Common myeloid progenitor, CD34-positive (primary cell): ENCODE measurements around the gene IQCH.
"Not testable (repeated sequence)": the region's sequence is repeated elsewhere in the genome, so short reads cannot be mapped to it uniquely, and the experiment has no call there.

ENCODE experiments used
- CTCF ChIA-PET: fragments of 350-600 bp; sonication (Branson Sonifier 250); formaldehyde crosslinking; loops from one replicate; lab custom pipeline; 2021; ENCODE audit warnings: antibody characterized with exemption; lab: Charles Lee
- POLR2A ChIA-PET: fragments of 350-600 bp; sonication (Branson Sonifier 250); formaldehyde crosslinking; loops from one replicate; lab custom pipeline; 2021; ENCODE audit warnings: antibody characterized with exemption; lab: Charles Lee
- DNase-seq, 3 donors: peaks; one replicate each; pipeline versions ENCODE4 v3.0.0 to v3.0.0-alpha.2; 2013
- H3K27ac ChIP-seq, 2 experiments: 1 replicate in 1 of 2; 2 replicates in 1 of 2; pipeline ENCODE4 v1.7.0; 2013; ENCODE audit warnings: inconsistent platforms in 2 of 2, low read length in 2 of 2, mild to moderate bottlenecking in 2 of 2, low read depth in 1 of 2, moderate library complexity in 1 of 2; ENCODE audit not compliant: severe bottlenecking in 2 of 2, insufficient read depth in 1 of 2, poor library complexity in 1 of 2
- H3K27me3 ChIP-seq, 5 experiments: replicated peaks in 2 of 5; 1 replicate in 3 of 5; 2 replicates in 2 of 5; pipeline versions ENCODE4 v1.6.1 to v1.7.0; 2013; ENCODE audit warnings: low read length in 4 of 5, mild to moderate bottlenecking in 2 of 5, moderate library complexity in 2 of 5, inconsistent platforms in 1 of 5; ENCODE audit not compliant: insufficient read depth in 5 of 5, control insufficient read depth in 4 of 5
- H3K36me3 ChIP-seq, 4 experiments: 1 replicate in 2 of 4; 2 replicates in 2 of 4; pipeline versions ENCODE4 v1.6.1 to v1.7.0; 2013; ENCODE audit warnings: low read length in 3 of 4, control low read depth in 1 of 4, mild to moderate bottlenecking in 1 of 4; ENCODE audit not compliant: control insufficient read depth in 4 of 4, insufficient read depth in 4 of 4
- H3K4me1 ChIP-seq, 4 experiments: 1 replicate in 3 of 4; 2 replicates in 1 of 4; pipeline versions ENCODE4 v1.6.1 to v1.7.1; 2013; ENCODE audit warnings: low read length in 3 of 4, mild to moderate bottlenecking in 3 of 4, control low read depth in 1 of 4, inconsistent platforms in 1 of 4, moderate library complexity in 1 of 4; ENCODE audit not compliant: control insufficient read depth in 4 of 4, insufficient read depth in 4 of 4; ENCODE audit errors: control extremely low read depth in 1 of 4
- H3K4me3 ChIP-seq, 7 experiments: 1 replicate in 4 of 7; 2 replicates in 3 of 7; pipeline versions ENCODE4 v1.5.1 to v1.7.0; 2013; ENCODE audit warnings: mild to moderate bottlenecking in 7 of 7, low read length in 6 of 7, moderate library complexity in 6 of 7, inconsistent platforms in 2 of 7, low read depth in 2 of 7, control low read depth in 1 of 7; ENCODE audit not compliant: insufficient read depth in 4 of 7, control insufficient read depth in 1 of 7; ENCODE audit errors: extremely low read depth in 1 of 7
- H3K9me3 ChIP-seq, 5 experiments: 1 replicate in 4 of 5; 2 replicates in 1 of 5; pipeline versions ENCODE4 v1.6.1 to v1.7.1; 2013; ENCODE audit warnings: low read length in 4 of 5, mild to moderate bottlenecking in 2 of 5, inconsistent platforms in 1 of 5, low read depth in 1 of 5, moderate library complexity in 1 of 5; ENCODE audit not compliant: control insufficient read depth in 4 of 5, insufficient read depth in 2 of 5; ENCODE audit errors: control extremely low read depth in 1 of 5
- WGBS: methylation state at CpG from one replicate; pipeline ENCODE4 v1.1.5; 2013; ENCODE audit not compliant: insufficient coverage; 5-methylcytosine and 5-hydroxymethylcytosine counted together

Gene IQCH

DNA sequence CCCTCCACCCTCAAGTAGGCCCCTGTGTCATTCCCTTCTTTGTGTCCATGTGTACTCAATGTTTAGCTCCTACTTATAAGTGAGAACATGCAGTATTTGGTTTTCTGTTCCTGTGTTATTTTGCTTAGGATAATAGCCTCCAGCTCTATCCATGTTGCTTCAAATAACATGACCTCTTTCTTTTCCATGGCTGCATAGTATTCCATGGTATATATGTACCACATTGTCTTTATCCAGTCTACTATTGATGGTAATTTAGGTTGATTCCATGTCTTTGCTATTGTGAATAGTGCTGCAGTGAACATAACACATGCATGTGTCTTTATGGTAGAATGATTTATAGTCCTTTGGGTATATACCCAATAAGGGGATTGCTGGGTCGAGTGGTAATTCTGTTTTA, 109.1 kb downstream of the IQCH start:
- POLR2A ChIA-PET = not testable (repeated sequence)
- CTCF ChIA-PET = interaction anchor here (0.6 kb wide), 1 partner anchor 620 kb away, joined by 3 read pairs; no protein-coding TSS in a partner anchor

DNA sequence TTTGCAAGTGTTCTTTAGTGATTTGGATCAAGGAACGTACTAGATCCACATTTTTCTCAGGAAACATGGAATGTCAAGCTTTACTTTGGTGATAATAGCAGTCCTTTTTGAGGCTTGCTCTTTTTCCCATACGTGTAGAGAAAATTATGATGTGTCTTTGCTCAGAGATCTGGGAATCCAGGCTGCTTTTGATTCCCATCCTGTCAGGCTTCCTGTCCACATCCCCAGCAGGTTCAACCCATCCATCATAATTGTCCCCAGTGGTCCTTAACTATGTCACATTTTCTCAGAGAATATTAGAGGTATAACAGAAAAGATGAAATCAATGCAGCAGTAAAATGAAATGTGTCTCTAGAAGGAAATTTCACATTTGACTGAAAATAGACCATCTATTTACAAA, 111.4 kb downstream of the IQCH start:
- ChIA-PET POLR2A (no interaction called here), CTCF (no interaction called here)
- no peaks in the 10 kb centered on the region for H3K4me1 ChIP-seq
- H3K27me3 ChIP-seq = peaks cover 0 to 2% (median 0%) of the 10 kb centered on the region in 5 experiments
- no peak for DNase-seq
- WGBS = 92% methylated on average over 2 of the region's 2 CpGs
- no peak overlapping the region for H3K4me3 ChIP-seq
- H3K27ac ChIP-seq = no peak overlapping the region
- no peaks in the 10 kb centered on the region for H3K9me3 ChIP-seq
- no peaks in the 10 kb centered on the region for H3K36me3 ChIP-seq

More for the DNA sequence above, 109.1 kb downstream of the IQCH start:
- H3K36me3 ChIP-seq, H3K4me3 ChIP-seq, DNase-seq, H3K27ac ChIP-seq, H3K4me1 ChIP-seq, H3K9me3 ChIP-seq, H3K27me3 ChIP-seq: not testable (repeated sequence)
- no CpG with 5 or more reads among the region's 1 CpG for WGBS

DNA sequence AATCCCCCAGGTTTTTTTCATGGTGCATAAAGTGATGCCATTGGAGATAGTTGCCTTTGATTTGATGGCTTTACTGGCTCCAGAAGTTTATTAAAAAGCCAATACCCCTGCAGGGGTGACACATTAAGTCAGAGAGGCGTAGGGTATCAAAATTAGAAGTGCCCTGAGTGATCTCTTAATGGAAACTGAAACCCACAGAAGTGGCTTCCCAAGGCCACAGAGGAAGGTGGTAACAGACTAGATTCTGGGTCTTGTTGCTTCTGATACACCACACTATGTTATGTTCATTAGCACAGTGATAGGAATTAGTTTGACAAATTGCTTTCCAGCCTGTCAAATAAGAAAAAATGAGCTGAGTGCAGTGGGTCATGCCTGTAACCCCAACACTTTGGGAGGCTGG, 112.3 kb downstream of the IQCH start:
- CTCF ChIA-PET = no interaction called here
- no peaks in the 10 kb centered on the region for H3K4me1 ChIP-seq
- no peak overlapping the region for H3K27ac ChIP-seq
- no peak for DNase-seq
- H3K27me3 ChIP-seq = peaks cover 0 to 2% (median 0%) of the 10 kb centered on the region in 5 experiments
- no CpG with 5 or more reads among the region's 1 CpG for WGBS
- no peaks in the 10 kb centered on the region for H3K36me3 ChIP-seq
- POLR2A ChIA-PET = no interaction called here
- H3K4me3 ChIP-seq = no peak overlapping the region
- H3K9me3 ChIP-seq = no peaks in the 10 kb centered on the region

- POLR2A ChIA-PET = interaction anchor here (0.6 kb wide), 1 partner anchor 364 kb away, joined by 5 read pairs; no protein-coding TSS in a partner anchor
- Histone ChIP-seq H3K4me1 (no peaks in the 10 kb centered on the region), H3K4me3 (no peak overlapping the region), H3K27me3 (peaks cover 0 to 2% (median 0%) of the 10 kb centered on the region in 5 experiments), H3K36me3 (no peaks in the 10 kb centered on the region), H3K27ac (no peak overlapping the region), H3K9me3 (no peaks in the 10 kb centered on the region)
- CTCF ChIA-PET = no interaction called here
- 100% methylated on average over 2 of the region's 2 CpGs for WGBS
- DNase-seq = no peak
Observed at GRCh38 chr15:67369359-67369998, 114.9 kb downstream of the IQCH start.

- ChIA-PET CTCF (no interaction called here), POLR2A (no interaction called here)
- no peak overlapping the region for H3K27ac ChIP-seq
- no peaks in the 10 kb centered on the region for H3K9me3 ChIP-seq
- H3K36me3 ChIP-seq = no peaks in the 10 kb centered on the region
- peaks cover 0 to 2% (median 0%) of the 10 kb centered on the region in 5 experiments for H3K27me3 ChIP-seq
- 98% methylated on average over 8 of the region's 9 CpGs for WGBS
- H3K4me3 ChIP-seq = no peak overlapping the region
- DNase-seq = no peak
- H3K4me1 ChIP-seq = no peaks in the 10 kb centered on the region
Observed at GRCh38 chr15:67370206-67370954, 115.8 kb downstream of the IQCH start.

GRCh38 chr15:67372543-67372942, 118.0 kb downstream of the IQCH start:
- no peaks in the 10 kb centered on the region for H3K36me3 ChIP-seq
- H3K9me3 ChIP-seq = no peaks in the 10 kb centered on the region
- over 99% methylated on average over 8 of the region's 8 CpGs for WGBS
- no peak overlapping the region for H3K27ac ChIP-seq
- H3K4me1 ChIP-seq = no peaks in the 10 kb centered on the region
- POLR2A ChIA-PET = interaction anchor here (0.6 kb wide), 1 partner anchor 185 kb away, joined by 3 read pairs; no protein-coding TSS in a partner anchor
- H3K4me3 ChIP-seq = no peak overlapping the region
- H3K27me3 ChIP-seq = peaks cover 0 to 2% (median 0%) of the 10 kb centered on the region in 5 experiments
- DNase-seq = no peak
- CTCF ChIA-PET = no interaction called here
